ENCODE measurements around the gene COL19A1.

Gene COL19A1

GRCh38 chr6:70140496-70140895 lies 274.1 kb downstream of the COL19A1 start:
- in situ Hi-C loops (cut with MboI; ENCODE audit: low sequenced_read_pairs, unreplicated experiment), result no loop called here

GRCh38 chr6:70142034-70142433 lies 275.7 kb downstream of the COL19A1 start:
- DNase-seq (ENCODE audit: low spot score), result no peak
- TF ChIP-seq, protein P1, sequence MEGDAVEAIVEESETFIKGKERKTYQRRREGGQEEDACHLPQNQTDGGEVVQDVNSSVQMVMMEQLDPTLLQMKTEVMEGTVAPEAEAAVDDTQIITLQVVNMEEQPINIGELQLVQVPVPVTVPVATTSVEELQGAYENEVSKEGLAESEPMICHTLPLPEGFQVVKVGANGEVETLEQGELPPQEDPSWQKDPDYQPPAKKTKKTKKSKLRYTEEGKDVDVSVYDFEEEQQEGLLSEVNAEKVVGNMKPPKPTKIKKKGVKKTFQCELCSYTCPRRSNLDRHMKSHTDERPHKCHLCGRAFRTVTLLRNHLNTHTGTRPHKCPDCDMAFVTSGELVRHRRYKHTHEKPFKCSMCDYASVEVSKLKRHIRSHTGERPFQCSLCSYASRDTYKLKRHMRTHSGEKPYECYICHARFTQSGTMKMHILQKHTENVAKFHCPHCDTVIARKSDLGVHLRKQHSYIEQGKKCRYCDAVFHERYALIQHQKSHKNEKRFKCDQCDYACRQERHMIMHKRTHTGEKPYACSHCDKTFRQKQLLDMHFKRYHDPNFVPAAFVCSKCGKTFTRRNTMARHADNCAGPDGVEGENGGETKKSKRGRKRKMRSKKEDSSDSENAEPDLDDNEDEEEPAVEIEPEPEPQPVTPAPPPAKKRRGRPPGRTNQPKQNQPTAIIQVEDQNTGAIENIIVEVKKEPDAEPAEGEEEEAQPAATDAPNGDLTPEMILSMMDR (IDR thresholded peaks at IDR 0.05; ENCODE audit: borderline replicate concordance, control extremely low read depth, extremely low read depth, insufficient read depth, missing control alignments), result no peak
- in situ Hi-C loops (cut with MboI; ENCODE audit: low sequenced_read_pairs, unreplicated experiment), result no loop called here

More at GRCh38 chr6:70140496-70140895, 274.1 kb downstream of the COL19A1 start:
- TF ChIP-seq, protein P1 (IDR thresholded peaks at IDR 0.05; ENCODE audit: borderline replicate concordance, control extremely low read depth, extremely low read depth, insufficient read depth, missing control alignments), result no peak
- no peak for DNase-seq (ENCODE audit: low spot score)

DNA sequence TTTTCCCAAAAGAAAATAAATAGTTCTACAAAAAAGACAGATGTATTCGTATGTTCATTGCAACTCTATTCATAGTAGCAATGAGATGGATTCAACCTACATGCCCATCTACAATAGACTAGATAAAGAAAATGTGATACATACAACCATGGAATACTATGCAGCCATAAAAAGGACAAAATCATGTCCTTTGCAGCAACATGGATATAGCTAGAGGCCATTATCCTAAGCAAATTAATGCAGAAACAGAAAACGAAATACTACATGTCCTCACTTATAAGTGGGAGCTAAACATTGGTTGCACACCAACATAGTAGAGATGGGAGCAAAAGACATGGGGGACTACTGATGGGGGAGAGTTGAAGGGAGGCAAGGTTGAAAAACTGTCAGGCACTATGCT lies 278.8 kb downstream of the COL19A1 start:
- in situ Hi-C loops (cut with MboI; ENCODE audit: low sequenced_read_pairs, unreplicated experiment), result no loop called here
- no peak for DNase-seq (ENCODE audit: low spot score)
- TF ChIP-seq, protein P1 (IDR thresholded peaks at IDR 0.05; ENCODE audit: borderline replicate concordance, control extremely low read depth, extremely low read depth, insufficient read depth, missing control alignments), result no peak

GRCh38 chr6:70149209-70149788 lies 282.9 kb downstream of the COL19A1 start:
- in situ Hi-C loops (cut with MboI; ENCODE audit: low sequenced_read_pairs, unreplicated experiment), result no loop called here
- DNase-seq (ENCODE audit: low spot score), result no peak
- TF ChIP-seq, protein P1 (IDR thresholded peaks at IDR 0.05; ENCODE audit: borderline replicate concordance, control extremely low read depth, extremely low read depth, insufficient read depth, missing control alignments), result no peak

- in situ Hi-C loops (cut with MboI; ENCODE audit: low sequenced_read_pairs, unreplicated experiment), result no loop called here
- TF ChIP-seq, protein P1 (IDR thresholded peaks at IDR 0.05; ENCODE audit: borderline replicate concordance, control extremely low read depth, extremely low read depth, insufficient read depth, missing control alignments), result no peak
- no peak for DNase-seq (ENCODE audit: low spot score)
Measured at GRCh38 chr6:70150521-70150920, 284.2 kb downstream of the COL19A1 start.

DNA sequence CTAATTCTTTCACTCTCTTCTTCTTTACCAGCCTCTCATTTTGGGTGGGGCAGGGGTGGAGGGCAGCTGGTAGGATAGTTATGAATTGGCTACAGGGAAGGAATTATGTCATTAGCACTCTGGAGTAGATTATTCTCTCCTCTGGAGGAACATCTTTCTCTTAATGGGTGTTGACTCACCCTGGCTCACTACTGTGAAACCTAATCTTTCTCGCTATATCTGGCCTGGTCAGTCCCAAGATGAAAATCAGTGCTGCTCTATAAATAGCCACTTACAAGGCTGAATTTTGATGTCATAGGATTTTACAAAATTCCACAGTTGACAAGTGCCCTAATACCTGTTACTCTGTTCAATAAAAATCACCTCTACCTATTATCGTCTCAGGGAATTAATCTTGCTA lies 285.3 kb downstream of the COL19A1 start:
- DNase-seq (ENCODE audit: low spot score), result no peak

More for the DNA sequence above, 285.3 kb downstream of the COL19A1 start:
- TF ChIP-seq, protein P1 (IDR thresholded peaks at IDR 0.05; ENCODE audit: borderline replicate concordance, control extremely low read depth, extremely low read depth, insufficient read depth, missing control alignments), result no peak
- in situ Hi-C loops (cut with MboI; ENCODE audit: low sequenced_read_pairs, unreplicated experiment), result no loop called here
